ENCODE data around the gene IFNAR2. TPM values are rescaled to one million over a fixed set of nuclear protein-coding genes. Genes with fewer than 3 reads are reported as not detected.
A peak's percentile ranks its signal among the peaks of the same experiment; 100 is the strongest.

The IFNAR2 gene
- total RNA-seq, 1 donor from 2014 or later: 23.3 TPM

GRCh38 chr21:33230545-33231324 is 997 bp downstream of the IFNAR2 start:
- H3K27me3 Mint-ChIP-seq (ENCODE audit: low read depth, unreplicated experiment): no peaks in the 10 kb centered on the region
- FAIRE-seq (no peak), DNase-seq (ENCODE audit: low read depth) (peak; percentile 56)
- Histone ChIP-seq H2AFZ (ENCODE audit: low read depth, low read length) (peak overlapping the region; percentile 99), H3K79me2 (ENCODE audit: insufficient read depth, low read length) (peaks cover 34% of the 10 kb centered on the region), H3K4me1 (ENCODE audit: insufficient read depth, low read length) (peaks cover 6% of the 10 kb centered on the region), H4K20me1 (ENCODE audit: insufficient read depth, low read length) (peaks cover 9% of the 10 kb centered on the region), H3K27me3 (ENCODE audit: insufficient read depth, low read length) (peaks cover 8% of the 10 kb centered on the region), H3K9me3 (ENCODE audit: insufficient read depth, low read depth, low read length) (no peaks in the 10 kb centered on the region), H3K9ac (ENCODE audit: low read length) (peak overlapping the region; percentile 92), H3K4me2 (ENCODE audit: low read length) (peak overlapping the region; percentile 99), H3K4me3 (ENCODE audit: insufficient read depth, low read depth, low read length) (peak overlapping the region; percentile 79), H3K27ac (ENCODE audit: low read depth, low read length) (peak overlapping the region; percentile 66), H3K36me3 (ENCODE audit: insufficient read depth, low read length) (no peaks in the 10 kb centered on the region)
- peaks cover 40% of the 10 kb centered on the region for H3K4me1 Mint-ChIP-seq (ENCODE audit: low read depth, unreplicated experiment)
- no peak for TF ChIP-seq EZH2 (IDR thresholded peaks at IDR 0.05; ENCODE audit: insufficient read depth, low read length)
- TF ChIP-seq, protein P1, sequence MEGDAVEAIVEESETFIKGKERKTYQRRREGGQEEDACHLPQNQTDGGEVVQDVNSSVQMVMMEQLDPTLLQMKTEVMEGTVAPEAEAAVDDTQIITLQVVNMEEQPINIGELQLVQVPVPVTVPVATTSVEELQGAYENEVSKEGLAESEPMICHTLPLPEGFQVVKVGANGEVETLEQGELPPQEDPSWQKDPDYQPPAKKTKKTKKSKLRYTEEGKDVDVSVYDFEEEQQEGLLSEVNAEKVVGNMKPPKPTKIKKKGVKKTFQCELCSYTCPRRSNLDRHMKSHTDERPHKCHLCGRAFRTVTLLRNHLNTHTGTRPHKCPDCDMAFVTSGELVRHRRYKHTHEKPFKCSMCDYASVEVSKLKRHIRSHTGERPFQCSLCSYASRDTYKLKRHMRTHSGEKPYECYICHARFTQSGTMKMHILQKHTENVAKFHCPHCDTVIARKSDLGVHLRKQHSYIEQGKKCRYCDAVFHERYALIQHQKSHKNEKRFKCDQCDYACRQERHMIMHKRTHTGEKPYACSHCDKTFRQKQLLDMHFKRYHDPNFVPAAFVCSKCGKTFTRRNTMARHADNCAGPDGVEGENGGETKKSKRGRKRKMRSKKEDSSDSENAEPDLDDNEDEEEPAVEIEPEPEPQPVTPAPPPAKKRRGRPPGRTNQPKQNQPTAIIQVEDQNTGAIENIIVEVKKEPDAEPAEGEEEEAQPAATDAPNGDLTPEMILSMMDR (IDR thresholded peaks at IDR 0.05; ENCODE audit: insufficient read depth, low read depth, low read length): no peak
- peaks cover 2% of the 10 kb centered on the region for H3K9me3 Mint-ChIP-seq (ENCODE audit: unreplicated experiment)
- H3K36me3 Mint-ChIP-seq (ENCODE audit: low read depth, unreplicated experiment): no peaks in the 10 kb centered on the region
- H3K4me3 Mint-ChIP-seq (ENCODE audit: unreplicated experiment): peak overlapping the region; percentile 95
- peak overlapping the region; percentile 92 for H3K27ac Mint-ChIP-seq (ENCODE audit: unreplicated experiment)

- no peaks in the 10 kb centered on the region for H3K27me3 Mint-ChIP-seq (ENCODE audit: low read depth, unreplicated experiment)
- Histone ChIP-seq H3K27me3 (ENCODE audit: insufficient read depth, low read length) (peaks cover 5% of the 10 kb centered on the region), H3K27ac (ENCODE audit: low read depth, low read length) (no peak overlapping the region), H3K9me3 (ENCODE audit: insufficient read depth, low read depth, low read length) (no peaks in the 10 kb centered on the region), H3K36me3 (ENCODE audit: insufficient read depth, low read length) (no peaks in the 10 kb centered on the region), H3K9ac (ENCODE audit: low read length) (no peak overlapping the region), H3K4me2 (ENCODE audit: low read length) (peak overlapping the region; percentile 2), H3K4me1 (ENCODE audit: insufficient read depth, low read length) (peaks cover 6% of the 10 kb centered on the region), H4K20me1 (ENCODE audit: insufficient read depth, low read length) (peaks cover 12% of the 10 kb centered on the region), H2AFZ (ENCODE audit: low read depth, low read length) (no peak overlapping the region), H3K4me3 (ENCODE audit: insufficient read depth, low read depth, low read length) (no peak overlapping the region), H3K79me2 (ENCODE audit: insufficient read depth, low read length) (peaks cover 41% of the 10 kb centered on the region)
- peaks cover 2% of the 10 kb centered on the region for H3K9me3 Mint-ChIP-seq (ENCODE audit: unreplicated experiment)
- H3K4me1 Mint-ChIP-seq (ENCODE audit: low read depth, unreplicated experiment): peaks cover 40% of the 10 kb centered on the region
- H3K36me3 Mint-ChIP-seq (ENCODE audit: low read depth, unreplicated experiment): no peaks in the 10 kb centered on the region
- peak overlapping the region; percentile 95 for H3K4me3 Mint-ChIP-seq (ENCODE audit: unreplicated experiment)
- DNase-seq (ENCODE audit: low read depth): no peak
- no peak overlapping the region for H3K27ac Mint-ChIP-seq (ENCODE audit: unreplicated experiment)
- no peak for FAIRE-seq
- TF ChIP-seq, protein P1 (IDR thresholded peaks at IDR 0.05; ENCODE audit: insufficient read depth, low read depth, low read length): no peak
Observed at GRCh38 chr21:33231526-33231925, 1.8 kb downstream of the IFNAR2 start.
